HG03135 (cell line): ENCODE data around the gene DAB2IP.
"Not testable (repeated sequence)": the region's sequence is repeated elsewhere in the genome, so short reads cannot be mapped to it uniquely, and the experiment has no call there.

Source experiments
- ATAC-seq: cut with Tn5 transposase; IDR thresholded peaks from one replicate; pipeline ENCODE4 v1.9.1; 2021; ENCODE audit warnings: mild to moderate bottlenecking, moderate library complexity; ENCODE audit not compliant: unreplicated experiment

DAB2IP gene

DNA sequence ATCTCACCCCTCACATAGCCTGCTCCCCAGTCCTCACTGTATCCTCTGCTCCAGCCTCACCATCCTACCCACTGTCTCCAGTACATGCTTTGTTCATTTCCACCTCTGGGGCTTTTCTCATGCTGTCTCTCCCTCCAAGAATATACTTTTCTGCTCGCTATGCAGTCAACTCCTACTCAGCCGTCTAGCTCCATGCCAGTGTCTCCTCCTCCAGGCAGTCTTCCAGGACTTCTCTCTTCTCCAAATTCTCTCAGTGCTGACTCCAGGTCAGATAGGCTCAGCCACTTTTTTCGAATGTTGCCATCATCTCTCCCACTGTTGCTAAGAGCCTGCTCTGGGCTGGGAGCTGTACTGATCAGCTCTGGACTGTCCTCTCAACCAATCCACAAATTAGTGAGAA lies 8.0 kb upstream of the DAB2IP start:
- no peak for ATAC-seq

DNA sequence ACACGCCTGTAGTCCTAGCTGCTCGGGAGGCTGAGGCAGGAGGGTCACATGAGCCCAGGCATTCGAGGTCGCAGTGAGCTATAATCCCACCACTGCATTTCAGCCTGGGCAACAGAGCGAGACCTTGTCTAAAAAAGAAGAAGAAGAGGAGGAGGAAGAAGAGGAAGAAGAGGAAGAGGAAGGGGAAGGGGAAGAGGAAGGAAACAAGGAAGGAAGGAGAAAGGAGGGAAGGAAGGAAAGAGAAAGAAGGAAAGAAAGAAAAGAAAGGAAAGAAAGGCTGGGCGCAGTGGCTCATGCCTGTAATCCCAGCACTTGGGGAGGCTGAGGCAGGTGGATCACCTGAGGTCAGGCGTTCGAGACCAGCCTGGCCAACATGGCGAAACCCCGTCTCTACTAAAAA lies 7.4 kb upstream of the DAB2IP start:
- not testable (repeated sequence) for ATAC-seq

DNA sequence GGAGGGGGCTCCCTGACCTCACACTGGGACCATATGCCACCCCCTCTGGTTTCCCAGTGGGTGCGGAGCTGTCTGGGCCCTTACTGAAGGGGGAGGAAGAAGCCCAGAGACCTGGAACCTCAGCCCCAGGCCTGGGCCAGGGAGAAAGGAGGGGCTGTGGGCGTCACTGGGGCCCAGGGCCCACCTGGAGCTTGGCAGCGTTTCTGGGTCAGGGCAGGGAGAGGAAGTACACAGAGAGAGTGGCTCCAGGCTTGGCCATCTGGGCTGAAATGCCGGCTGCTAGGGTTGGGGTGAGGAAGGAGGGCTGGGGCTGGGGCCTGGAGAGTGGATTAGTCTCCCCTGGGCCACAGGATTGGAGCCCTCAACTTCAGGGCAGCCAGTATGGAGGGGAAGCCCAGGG lies 6.4 kb upstream of the DAB2IP start:
- ATAC-seq = no peak

DNA sequence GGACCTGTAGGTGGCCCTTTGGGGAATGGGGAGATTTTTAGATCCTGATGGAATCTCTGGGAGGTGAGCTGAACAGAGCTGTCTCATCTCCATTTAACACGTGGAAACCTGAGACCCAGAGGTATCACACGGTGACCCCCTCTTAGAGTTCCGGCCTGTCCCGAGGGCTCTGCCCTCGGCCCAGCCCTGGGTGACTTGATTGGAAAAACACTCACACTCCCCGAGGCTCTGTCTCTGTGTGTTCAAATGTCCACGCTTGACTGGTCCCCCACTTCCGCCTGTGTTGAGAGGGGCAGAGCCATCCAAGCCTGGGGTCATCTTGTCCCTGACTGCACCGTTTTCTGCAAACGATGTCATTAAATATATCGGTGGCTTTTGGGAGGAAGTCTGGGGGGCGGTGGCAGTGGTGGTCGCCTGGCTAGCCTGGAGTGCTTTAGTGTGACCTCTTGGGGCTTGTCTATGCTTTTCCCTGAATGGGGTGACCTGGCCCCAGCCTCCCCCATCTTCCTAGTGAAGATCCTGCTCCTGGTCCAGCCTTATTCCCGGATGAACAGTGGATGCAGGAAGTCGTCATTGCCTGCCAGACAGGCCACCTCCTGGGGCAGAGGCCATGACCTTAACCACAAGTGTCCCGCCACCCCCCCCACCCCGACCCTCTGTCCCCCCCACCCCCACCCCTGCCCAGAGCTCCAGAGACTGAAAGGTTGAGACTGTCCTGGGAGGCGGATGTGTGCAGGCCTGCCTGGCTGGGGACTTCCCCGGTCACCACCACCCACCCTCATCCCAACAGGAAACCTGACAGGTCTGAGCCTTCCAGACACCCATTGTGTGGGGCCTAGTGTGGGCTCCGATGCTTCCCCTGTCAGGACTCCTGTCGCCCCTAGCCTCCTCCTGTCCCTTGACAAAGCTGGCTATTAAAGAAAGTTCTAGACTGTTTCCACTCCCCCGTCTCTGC lies 5.3 kb upstream of the DAB2IP start:
- no peak for ATAC-seq

DNA sequence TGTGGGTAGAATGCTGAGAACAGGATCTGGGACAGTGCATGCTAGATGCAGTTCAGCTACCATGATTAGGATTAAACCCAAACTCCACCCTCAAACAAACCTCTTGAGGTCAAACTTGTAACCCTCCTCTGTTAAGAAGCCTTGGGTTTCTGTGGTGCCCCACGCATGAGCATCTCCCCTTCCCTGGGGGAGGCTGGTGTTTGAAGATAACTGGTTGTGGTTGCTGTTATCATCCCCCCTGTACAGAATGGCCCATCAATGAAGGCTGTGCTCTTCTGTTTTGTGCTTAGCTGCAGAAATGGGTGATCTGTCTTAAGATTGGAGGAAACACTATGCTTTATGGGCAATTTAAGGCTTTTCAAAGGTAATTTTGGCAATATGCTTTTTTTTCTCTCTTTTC lies 4.4 kb upstream of the DAB2IP start:
- ATAC-seq = no peak

DNA sequence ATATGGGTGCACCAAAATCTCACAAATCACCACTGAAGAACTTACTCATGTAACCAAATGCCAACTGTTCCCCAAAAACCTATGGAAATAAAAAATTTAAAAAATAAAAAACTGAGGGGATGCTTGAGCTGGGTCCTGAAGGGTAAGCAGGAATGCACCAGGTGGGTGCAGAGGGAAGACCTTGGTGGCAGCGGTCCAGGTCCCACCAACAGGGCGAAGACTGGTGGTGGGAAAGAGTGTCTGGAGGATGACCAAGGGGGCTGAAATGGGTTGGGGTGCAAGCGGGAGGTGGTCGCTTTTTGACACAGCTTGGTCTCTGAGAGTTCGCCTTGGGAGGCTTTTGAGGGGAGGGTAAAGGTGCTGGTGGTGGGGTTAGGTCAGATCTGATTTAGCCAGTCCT lies 3.3 kb upstream of the DAB2IP start:
- no peak for ATAC-seq

DNA sequence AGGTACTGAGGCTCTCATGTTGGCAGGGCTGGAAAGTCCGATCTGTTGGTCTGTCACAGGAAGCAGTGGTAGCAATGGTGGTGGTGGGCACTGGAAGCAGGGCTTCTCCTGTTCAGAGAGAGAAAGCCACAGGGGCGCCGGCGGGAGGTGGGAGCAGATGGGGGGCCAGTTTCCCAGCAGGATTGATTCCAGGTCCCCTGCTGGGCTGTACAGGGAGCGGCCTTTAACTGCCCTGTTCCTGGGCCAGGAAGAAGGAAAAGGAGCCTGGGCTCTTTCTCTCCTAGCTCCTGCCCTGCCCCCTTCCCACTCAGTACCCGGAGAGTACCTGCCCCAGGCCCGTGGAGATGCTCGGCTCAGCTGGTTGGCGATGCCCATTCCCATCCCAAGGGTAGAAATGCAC lies 2.6 kb upstream of the DAB2IP start:
- no peak for ATAC-seq

DNA sequence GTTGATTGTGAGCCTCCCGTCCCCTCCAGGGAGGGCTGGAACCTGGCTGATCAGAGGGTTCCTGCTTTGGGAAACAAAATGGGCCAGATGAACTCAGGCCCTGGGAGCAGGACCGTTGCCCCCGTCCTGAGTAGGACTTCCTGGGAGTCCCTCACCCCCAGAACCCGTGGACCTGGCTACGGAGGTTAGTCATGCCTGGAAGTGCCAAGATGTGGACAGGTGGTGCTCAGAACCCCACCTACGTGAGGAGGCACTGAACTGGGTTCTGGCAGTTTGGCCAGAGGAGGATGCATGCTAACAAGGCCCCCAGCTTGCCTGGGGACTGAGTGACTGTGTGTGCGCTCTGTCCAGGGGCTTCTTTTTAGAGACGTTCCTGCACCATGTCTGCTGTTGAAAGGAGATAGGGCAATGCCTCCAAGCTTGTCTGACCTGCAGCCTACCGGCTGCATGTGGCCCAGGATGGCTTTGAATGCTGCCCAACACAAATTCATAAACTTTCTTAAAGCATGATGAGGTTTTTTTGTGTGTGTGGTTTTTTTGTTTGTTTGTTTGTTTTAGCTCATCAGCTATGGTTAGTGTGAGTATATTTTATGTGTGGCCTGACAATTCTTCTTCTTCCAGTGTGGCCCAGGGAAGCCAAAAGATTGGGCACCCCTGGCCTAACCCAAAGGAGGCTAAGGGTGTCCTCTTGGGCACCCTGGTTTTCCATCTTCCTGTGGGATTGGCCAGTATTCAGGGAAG lies 1.8 kb upstream of the DAB2IP start:
- ATAC-seq = no peak

DNA sequence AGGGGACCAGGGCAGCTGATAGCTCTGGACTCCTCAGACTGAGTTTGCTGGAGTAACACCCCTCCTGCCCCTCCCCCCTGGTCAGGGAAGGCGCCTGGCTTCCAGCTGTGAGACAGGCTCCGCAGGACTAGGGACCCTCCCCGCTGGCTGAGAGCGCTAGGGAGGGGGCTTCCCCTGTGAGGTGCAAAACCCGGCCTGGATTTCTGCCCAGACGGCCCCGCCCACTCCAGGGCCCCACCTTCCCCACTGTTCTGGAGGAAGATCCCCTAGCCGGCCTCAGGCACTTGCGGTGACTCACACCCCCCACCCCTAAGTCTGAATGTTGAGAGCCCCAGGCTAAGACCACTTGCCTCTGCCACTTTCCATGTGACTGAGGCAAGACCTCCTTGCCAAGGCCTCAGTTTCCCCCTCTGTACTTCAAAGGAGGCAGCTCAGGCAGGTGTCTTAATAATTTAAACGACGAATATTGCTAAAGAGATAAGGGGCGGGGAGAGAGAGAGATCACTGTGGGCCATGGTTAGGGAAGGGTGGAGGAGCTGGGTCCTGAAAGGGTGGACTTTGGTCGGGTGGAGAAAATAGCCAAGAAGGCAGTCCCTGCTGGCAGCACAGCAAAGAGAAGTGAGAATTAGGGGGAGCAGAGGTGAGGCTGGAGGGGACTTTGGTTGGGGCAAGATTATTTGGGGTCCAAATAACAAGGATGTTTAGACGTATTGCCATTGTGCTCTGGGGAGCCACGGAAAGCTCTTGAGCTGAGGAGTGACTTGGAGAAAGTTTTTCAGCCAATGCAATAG lies 1.0 kb upstream of the DAB2IP start:
- no peak for ATAC-seq

DNA sequence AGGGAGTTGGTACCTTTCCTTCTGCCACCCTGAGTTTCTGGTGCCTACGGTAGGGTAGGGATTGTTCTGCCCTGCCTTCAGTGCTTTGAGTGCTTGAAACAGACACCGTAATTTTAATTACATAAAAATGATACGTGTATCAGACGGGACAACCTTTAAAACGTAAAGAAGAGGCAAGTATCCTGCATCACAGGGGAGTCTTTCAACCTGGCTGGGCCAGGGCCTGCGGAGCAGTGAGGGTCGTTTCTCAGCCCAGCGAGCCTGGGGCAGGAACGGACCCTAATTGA lies 483 bp upstream of the DAB2IP start:
- ATAC-seq = no peak

DNA sequence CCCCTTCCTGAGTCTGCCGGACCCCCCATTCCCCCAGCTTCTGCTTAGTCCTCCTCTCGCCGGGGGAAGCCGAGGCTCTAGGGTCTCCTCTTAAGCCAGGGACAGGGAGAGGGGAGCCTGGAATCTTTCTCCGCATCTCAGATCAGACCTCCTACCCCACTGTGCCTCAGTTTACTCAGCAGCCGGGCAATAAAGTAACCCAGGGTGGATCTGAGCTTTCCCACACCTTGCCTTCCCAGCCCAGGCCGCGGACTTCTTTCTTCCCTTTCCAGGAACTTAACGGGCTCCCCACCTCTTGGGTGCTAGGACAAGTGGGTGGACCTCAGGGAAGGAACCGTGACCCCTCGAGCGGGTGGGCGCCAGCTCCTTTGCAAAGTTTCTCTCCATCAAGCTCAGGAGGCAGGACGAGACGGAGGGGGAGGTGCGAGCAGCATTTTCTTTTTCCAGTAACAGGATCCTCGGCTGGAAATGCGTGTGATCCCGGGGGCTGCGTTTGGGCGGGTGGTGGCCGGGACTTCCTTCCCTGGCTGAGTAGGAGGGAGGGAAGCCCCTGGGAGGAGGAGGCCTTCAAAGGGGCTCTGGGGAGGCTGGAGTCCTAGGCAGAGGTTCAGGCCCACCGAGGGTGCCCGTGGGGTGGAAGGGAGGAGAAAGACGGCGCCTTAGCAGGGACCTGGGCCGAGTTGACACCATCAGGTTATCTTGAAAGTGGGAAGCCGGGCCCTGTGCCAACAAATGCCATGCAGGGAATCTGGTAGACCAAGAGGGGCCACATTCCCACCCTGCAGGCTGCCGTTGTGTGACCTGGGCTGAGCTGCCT lies 795 bp downstream of the DAB2IP start:
- ATAC-seq = no peak

DNA sequence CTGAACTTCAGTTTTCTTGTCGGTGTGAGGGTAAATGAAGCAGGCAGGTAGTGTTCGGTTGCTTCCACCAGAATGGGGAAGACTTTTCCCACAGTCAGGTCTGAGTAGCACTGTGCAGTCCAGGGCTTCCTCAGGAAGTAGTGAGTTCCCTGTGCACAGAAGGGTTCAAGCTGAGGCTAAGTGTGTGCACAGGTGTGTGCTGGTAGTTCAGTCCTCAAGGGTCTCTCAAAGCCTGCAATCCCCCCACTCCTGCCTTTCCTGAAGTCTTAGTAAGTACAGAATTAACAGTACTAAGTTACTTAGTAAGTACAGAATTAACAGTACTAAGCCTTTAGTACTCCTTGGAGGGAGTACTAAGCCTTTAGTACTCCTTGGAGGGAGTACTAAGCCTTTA lies 1.4 kb downstream of the DAB2IP start:
- no peak for ATAC-seq

DNA sequence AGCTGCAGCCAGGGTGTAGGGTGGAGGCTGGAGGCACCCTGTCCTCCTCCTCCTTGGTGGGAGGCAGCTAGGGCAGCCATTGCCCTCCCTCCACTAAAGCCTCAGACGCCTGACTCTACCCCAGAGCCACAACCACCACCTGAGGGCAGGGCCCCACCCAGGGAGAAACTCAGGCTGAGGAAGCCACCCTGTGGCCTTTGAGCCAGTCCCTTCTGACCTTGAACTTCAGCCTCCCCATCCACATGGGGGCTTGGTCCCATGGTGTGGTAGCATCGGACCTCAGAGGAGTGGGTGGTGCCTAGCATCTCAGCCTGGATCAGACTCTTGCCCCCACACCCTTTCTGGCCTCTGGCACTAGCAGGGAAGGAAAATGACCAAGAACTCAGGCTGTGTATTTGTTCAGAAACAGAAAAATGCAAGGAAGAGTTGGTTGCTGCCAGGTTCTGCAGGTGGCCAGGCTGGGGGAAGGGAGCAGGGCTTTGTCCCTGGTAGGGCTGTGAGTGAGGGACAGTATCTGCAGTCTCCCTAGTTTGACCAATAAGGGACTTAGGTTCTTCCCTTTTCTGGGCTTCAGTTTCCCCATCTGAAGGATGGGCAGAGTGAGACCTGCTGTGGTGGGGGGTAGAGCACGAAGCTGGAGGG lies 3.2 kb downstream of the DAB2IP start:
- no peak for ATAC-seq

DNA sequence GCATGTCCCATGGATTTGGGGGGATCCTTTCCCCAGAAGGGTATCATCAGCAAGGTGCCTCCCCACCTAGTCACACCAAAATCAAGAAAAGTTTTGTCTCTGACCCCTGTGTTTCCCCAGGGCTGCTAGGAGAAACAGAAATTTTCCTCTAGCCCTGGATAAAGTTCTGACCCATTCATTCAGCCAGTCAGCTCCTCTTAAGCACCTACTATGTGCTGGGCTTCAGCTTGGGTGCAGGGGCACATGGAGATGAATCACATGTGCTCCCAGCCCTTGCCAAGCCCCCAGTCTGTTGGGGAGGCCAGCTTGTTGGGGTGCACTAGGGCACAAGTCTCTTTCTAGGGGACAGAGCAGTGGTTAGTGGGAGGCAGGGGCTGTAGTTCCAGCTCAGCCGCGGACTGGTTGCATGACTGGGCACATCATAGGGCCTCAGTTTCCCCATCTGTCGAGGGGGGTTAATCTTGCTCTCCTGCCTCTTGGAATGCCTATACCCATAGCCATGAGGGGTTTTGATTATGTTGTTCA lies 3.9 kb downstream of the DAB2IP start:
- ATAC-seq = no peak

DNA sequence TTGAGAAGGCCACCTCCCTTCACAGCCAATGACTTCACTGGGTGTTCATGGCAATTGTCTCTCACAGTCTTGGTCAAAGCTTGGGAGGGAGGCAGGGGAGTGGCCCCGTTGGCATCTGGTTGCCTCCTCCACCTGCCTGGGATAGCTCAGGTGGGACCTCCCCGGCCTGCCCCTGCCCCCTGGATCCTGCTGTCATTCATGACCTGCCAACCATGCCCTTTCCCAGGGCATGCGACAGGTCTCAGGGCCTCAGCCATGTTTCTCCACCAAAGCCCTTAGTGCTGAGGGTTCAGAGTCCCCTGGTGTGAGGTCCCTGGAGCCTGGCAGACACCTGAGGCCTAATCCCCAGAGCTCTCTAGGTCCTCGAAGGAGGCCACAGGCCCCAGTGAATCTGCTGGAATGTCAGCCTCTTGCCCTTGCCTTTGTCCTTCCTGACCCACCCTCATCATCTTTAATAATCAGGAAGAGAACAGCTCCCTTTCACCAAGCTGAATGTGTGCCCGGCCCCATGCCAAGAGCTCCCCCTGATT lies 5.6 kb downstream of the DAB2IP start:
- ATAC-seq = no peak

DNA sequence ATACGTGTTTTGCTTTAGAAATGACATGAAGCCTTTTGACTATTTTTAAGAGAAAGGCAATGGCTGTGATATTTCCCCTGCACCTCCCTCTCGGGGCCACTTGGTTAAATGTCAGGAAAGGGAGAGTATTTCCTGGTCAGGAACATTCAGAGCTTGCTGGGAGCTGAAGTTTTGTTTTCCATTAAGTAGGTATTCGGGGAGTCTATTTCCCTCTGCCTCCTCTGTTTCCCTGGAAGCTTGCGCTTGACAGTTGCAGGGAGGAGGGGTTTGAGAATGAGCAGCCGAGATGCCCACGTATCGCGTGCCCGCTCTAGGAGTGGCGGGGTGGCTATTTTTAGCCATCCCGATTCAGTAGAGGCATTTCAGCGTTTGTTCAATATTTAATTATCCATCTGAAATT lies 6.7 kb downstream of the DAB2IP start:
- no peak for ATAC-seq

DNA sequence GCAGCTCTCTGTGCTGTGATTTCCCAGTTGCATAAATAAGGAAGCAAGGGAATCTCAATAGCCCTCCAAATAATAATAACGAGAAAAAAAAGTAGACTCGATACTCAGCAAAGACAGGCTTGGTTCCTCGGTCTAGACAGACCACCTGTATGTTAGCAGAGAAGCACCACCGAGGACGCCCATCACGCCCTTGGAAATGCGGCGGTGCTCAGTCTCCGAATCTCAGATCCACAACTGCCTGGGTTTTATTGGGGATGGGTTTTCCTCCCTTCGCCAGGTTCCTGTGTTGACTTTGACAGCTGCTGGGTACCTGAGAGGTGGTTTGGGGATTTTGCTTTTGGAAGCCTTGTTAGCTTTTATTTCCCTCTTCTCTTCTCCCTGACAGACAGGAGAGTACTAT lies 7.2 kb downstream of the DAB2IP start:
- no peak for ATAC-seq

DNA sequence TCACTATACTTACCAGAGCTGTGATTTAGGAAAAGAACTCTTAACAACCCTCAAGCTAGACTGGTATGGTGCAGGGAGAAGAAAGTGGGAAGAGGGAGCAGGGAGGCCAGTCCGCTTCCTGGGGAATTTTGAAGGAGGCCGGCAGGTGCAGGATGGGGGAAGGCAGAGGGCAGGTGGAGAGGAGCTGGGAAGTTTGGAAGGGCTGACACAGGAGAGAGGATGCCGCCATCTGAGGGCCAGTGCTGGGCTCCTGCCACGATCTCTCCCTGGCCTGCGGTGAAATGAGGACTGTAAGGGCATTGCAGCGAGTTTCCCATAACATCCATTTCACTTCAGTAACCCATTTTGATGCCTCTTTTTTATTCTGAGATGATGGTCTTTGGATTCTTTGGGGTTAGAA lies 8.9 kb downstream of the DAB2IP start:
- no peak for ATAC-seq

DNA sequence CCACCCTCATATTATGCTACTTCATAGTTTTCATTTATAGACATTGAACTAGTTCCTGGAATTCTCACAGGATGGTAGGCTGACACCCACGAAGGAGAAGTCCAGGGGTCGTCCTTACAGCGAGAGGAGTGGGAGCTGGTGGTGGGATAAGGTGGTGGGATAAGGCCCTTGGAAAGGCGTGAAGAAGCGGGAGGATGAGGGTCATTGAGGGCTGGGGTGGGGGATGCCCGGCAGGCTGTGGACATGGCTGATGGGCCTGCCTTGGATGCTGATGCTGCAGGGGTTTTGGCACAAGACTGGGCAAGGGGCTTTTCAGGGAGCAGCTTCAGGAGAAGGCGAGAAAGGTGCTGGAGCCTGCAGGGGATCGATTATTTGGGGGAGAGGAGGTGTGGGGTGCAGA lies 9.4 kb downstream of the DAB2IP start:
- no peak for ATAC-seq

DNA sequence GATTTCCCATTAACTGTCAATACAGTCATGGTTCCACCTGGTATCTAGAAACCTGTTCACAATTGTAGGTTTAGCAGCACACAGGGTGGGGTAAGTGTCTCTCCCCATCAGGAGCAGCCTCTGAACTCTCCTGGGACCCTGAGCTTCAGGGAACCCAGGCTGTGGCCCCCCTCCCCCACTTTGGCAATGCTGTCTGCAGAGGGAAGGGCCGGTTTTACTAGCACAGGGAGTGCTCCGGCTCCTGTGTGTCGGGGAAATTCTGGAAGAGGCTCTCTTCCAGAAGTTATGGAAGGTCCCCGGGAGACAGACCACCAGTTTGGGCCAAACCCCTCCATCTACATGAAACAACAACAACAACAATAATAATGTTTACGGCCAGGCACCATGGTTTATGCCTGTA lies 9.9 kb downstream of the DAB2IP start:
- no peak for ATAC-seq
